ENCODE measurements around the gene OLIG3. TPM values are rescaled to one million over a fixed set of nuclear protein-coding genes. Genes with fewer than 3 reads are reported as not detected.

OLIG3 gene
- total RNA-seq, 1 donor from 2014 or later = not detected

- no peak overlapping the region for H3K9ac ChIP-seq
- peaks cover 7% of the 10 kb centered on the region for H3F3A ChIP-seq (ENCODE audit: low read depth)
- no peak overlapping the region for H3K27ac Mint-ChIP-seq
- H3K27me3 ChIP-seq = no peaks in the 10 kb centered on the region
- TF ChIP-seq EZH2phosphoT487 (IDR thresholded peaks at IDR 0.05) (peak; percentile 27), EZH2 (IDR thresholded peaks at IDR 0.05) (no peak)
- peaks cover 6% of the 10 kb centered on the region for H3K27me3 Mint-ChIP-seq (ENCODE audit: insufficient read depth, low read depth)
- H3K9me3 ChIP-seq (ENCODE audit: low read depth) = no peaks in the 10 kb centered on the region
- no peaks in the 10 kb centered on the region for H3K79me2 ChIP-seq (ENCODE audit: low read depth)
- no peaks in the 10 kb centered on the region for H3K36me3 ChIP-seq
- peaks cover 38% of the 10 kb centered on the region for H3K4me1 Mint-ChIP-seq
- no peak overlapping the region for H3K27ac ChIP-seq
- H3K4me2 ChIP-seq = peak overlapping the region; percentile 20
- no peak overlapping the region for H3K4me3 Mint-ChIP-seq
- H4K20me1 ChIP-seq (ENCODE audit: low read depth) = no peaks in the 10 kb centered on the region
- peaks cover 27% of the 10 kb centered on the region for H3K4me1 ChIP-seq
- no peak overlapping the region for H3K4me3 ChIP-seq
- DNase-seq (ENCODE audit: low spot score) = peak; percentile 68
- no peaks in the 10 kb centered on the region for H3K36me3 Mint-ChIP-seq
- H3K9me3 Mint-ChIP-seq = no peaks in the 10 kb centered on the region
- no peak overlapping the region for H2AFZ ChIP-seq (replicated peaks)
These were observed 20.6 kb downstream of the OLIG3 start for GRCh38 chr6:137473598-137473997.

- H3F3A ChIP-seq (ENCODE audit: low read depth) = peaks cover 7% of the 10 kb centered on the region
- H3K27me3 ChIP-seq = no peaks in the 10 kb centered on the region
- Mint-ChIP-seq H3K9me3 (no peaks in the 10 kb centered on the region), H3K27ac (no peak overlapping the region), H3K36me3 (no peaks in the 10 kb centered on the region), H3K4me1 (peaks cover 38% of the 10 kb centered on the region), H3K27me3 (ENCODE audit: insufficient read depth, low read depth) (peaks cover 8% of the 10 kb centered on the region), H3K4me3 (no peak overlapping the region)
- H3K4me1 ChIP-seq = peaks cover 27% of the 10 kb centered on the region
- H3K4me3 ChIP-seq = no peak overlapping the region
- TF ChIP-seq CTCF (IDR thresholded peaks at IDR 0.05) (no peak), EZH2 (IDR thresholded peaks at IDR 0.05) (no peak), EZH2phosphoT487 (IDR thresholded peaks at IDR 0.05) (no peak)
- no peaks in the 10 kb centered on the region for H4K20me1 ChIP-seq (ENCODE audit: low read depth)
- no peak overlapping the region for H3K4me2 ChIP-seq
- DNase-seq (ENCODE audit: low spot score) = no peak
- H3K9ac ChIP-seq = no peak overlapping the region
- no peaks in the 10 kb centered on the region for H3K9me3 ChIP-seq (ENCODE audit: low read depth)
- no peak overlapping the region for H3K27ac ChIP-seq
- H3K36me3 ChIP-seq = no peaks in the 10 kb centered on the region
- H2AFZ ChIP-seq (replicated peaks) = no peak overlapping the region
- no peaks in the 10 kb centered on the region for H3K79me2 ChIP-seq (ENCODE audit: low read depth)
These were observed 21.5 kb downstream of the OLIG3 start for GRCh38 chr6:137472641-137473137.

- Histone ChIP-seq H3K27me3 (no peaks in the 10 kb centered on the region), H4K20me1 (ENCODE audit: low read depth) (no peaks in the 10 kb centered on the region), H3F3A (ENCODE audit: low read depth) (peaks cover 7% of the 10 kb centered on the region), H2AFZ (replicated peaks) (no peak overlapping the region), H3K27ac (no peak overlapping the region), H3K4me2 (no peak overlapping the region), H3K9ac (no peak overlapping the region), H3K9me3 (ENCODE audit: low read depth) (no peaks in the 10 kb centered on the region), H3K4me1 (peaks cover 27% of the 10 kb centered on the region), H3K4me3 (no peak overlapping the region), H3K36me3 (no peaks in the 10 kb centered on the region), H3K79me2 (ENCODE audit: low read depth) (no peaks in the 10 kb centered on the region)
- DNase-seq (ENCODE audit: low spot score) = no peak
- Mint-ChIP-seq H3K4me1 (peaks cover 38% of the 10 kb centered on the region), H3K27me3 (ENCODE audit: insufficient read depth, low read depth) (peaks cover 10% of the 10 kb centered on the region), H3K36me3 (no peaks in the 10 kb centered on the region), H3K9me3 (no peaks in the 10 kb centered on the region), H3K4me3 (no peak overlapping the region), H3K27ac (peak overlapping the region; percentile 18)
- TF ChIP-seq EZH2phosphoT487 (IDR thresholded peaks at IDR 0.05) (no peak), EZH2 (IDR thresholded peaks at IDR 0.05) (no peak), CTCF (IDR thresholded peaks at IDR 0.05) (no peak)
These were observed 22.2 kb downstream of the OLIG3 start for GRCh38 chr6:137471986-137472385.

GRCh38 chr6:137471497-137471896 lies 22.7 kb downstream of the OLIG3 start:
- no peaks in the 10 kb centered on the region for H3K79me2 ChIP-seq (ENCODE audit: low read depth)
- H3K9ac ChIP-seq = no peak overlapping the region
- no peak overlapping the region for H3K4me3 ChIP-seq
- no peak overlapping the region for H3K27ac ChIP-seq
- H3K4me1 ChIP-seq = peaks cover 27% of the 10 kb centered on the region
- Mint-ChIP-seq H3K9me3 (no peaks in the 10 kb centered on the region), H3K4me1 (peaks cover 38% of the 10 kb centered on the region), H3K36me3 (no peaks in the 10 kb centered on the region), H3K27ac (peak overlapping the region; percentile 18), H3K4me3 (no peak overlapping the region), H3K27me3 (ENCODE audit: insufficient read depth, low read depth) (peaks cover 10% of the 10 kb centered on the region)
- no peak overlapping the region for H2AFZ ChIP-seq (replicated peaks)
- H3K36me3 ChIP-seq = no peaks in the 10 kb centered on the region
- no peaks in the 10 kb centered on the region for H3K27me3 ChIP-seq
- no peaks in the 10 kb centered on the region for H4K20me1 ChIP-seq (ENCODE audit: low read depth)
- no peak overlapping the region for H3K4me2 ChIP-seq
- TF ChIP-seq EZH2 (IDR thresholded peaks at IDR 0.05) = no peak
- H3K9me3 ChIP-seq (ENCODE audit: low read depth) = no peaks in the 10 kb centered on the region
- no peak for DNase-seq (ENCODE audit: low spot score)
- peaks cover 7% of the 10 kb centered on the region for H3F3A ChIP-seq (ENCODE audit: low read depth)

Data from neural progenitor cell (in vitro differentiated cells).